VCaP (cell line): ENCODE results near the gene PRODH2.

Experiments
- H3K27ac ChIP-seq: fragments of 450-650 bp; 2 replicates; pipeline ENCODE4 v1.5.1; 2017
- TF ChIP-seq, protein P1 (sequence below): fragments of 450-650 bp; conservative IDR thresholded peaks from 2 replicates; pipeline ENCODE4 v1.5.1; 2017; ENCODE audit warnings: mild to moderate bottlenecking, moderate library complexity

PRODH2 gene

DNA sequence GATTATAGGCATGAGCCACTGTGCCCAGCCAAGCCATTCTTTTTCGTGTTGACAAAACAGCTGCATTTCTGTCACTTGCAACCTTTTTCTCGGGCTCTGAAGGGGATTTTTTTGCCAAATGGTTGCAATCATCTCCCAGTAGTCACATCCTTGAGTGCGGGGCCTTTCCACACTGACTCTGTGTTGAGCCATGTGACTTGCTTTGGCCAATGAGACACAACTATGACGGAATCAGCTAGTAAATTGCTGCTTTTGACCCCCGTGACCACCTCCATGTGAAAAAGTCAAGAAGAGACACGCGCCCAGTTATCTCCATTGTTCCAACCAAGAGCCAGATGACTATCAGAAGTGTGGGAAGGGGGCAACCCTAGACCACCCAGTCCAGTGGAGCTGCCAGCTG lies 21.3 kb upstream of the PRODH2 start:
- no peak overlapping the region for H3K27ac ChIP-seq
- TF ChIP-seq, protein P1, sequence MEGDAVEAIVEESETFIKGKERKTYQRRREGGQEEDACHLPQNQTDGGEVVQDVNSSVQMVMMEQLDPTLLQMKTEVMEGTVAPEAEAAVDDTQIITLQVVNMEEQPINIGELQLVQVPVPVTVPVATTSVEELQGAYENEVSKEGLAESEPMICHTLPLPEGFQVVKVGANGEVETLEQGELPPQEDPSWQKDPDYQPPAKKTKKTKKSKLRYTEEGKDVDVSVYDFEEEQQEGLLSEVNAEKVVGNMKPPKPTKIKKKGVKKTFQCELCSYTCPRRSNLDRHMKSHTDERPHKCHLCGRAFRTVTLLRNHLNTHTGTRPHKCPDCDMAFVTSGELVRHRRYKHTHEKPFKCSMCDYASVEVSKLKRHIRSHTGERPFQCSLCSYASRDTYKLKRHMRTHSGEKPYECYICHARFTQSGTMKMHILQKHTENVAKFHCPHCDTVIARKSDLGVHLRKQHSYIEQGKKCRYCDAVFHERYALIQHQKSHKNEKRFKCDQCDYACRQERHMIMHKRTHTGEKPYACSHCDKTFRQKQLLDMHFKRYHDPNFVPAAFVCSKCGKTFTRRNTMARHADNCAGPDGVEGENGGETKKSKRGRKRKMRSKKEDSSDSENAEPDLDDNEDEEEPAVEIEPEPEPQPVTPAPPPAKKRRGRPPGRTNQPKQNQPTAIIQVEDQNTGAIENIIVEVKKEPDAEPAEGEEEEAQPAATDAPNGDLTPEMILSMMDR, result no peak

DNA sequence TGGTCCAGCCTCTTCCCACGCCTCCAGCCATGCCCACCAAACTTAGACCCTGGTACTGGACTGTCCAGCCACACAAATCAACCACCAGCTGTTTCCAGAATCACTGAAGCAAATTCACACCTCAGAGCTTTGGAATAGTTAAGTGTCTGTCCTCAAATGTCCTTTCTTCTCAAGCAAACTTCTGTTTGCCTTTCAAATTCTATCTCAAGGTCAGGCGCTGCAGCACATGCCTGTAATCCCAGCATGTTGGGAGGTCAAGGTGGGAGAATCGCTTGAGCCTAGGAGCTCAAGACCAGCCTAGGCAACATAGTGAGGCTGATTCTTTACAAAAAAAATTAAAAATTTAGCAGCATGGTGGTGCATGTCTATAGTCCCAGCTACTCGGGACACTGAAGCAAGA lies 19.4 kb upstream of the PRODH2 start:
- no peak overlapping the region for H3K27ac ChIP-seq
- TF ChIP-seq, protein P1, result no peak

DNA sequence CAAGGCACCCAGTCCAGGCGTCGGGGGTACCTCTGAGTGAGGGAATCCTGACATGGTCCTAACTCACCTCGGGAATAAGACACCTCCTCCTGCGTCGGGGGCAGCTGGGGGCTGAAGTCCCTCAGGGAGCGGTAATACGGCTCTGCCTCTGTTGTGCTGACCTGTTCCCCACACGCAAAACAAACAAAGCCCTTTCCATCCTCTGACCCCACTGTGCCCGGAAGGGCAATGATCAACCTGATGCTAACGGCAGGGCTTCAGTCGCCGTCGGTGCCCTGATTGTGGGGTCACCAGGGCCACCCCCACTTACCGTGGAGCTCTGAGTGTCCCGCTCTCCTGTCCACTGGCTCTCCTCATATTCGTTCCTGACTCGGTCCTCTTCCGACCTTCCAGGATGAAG lies 18.3 kb upstream of the PRODH2 start:
- H3K27ac ChIP-seq, result no peak overlapping the region
- TF ChIP-seq, protein P1, result no peak

DNA sequence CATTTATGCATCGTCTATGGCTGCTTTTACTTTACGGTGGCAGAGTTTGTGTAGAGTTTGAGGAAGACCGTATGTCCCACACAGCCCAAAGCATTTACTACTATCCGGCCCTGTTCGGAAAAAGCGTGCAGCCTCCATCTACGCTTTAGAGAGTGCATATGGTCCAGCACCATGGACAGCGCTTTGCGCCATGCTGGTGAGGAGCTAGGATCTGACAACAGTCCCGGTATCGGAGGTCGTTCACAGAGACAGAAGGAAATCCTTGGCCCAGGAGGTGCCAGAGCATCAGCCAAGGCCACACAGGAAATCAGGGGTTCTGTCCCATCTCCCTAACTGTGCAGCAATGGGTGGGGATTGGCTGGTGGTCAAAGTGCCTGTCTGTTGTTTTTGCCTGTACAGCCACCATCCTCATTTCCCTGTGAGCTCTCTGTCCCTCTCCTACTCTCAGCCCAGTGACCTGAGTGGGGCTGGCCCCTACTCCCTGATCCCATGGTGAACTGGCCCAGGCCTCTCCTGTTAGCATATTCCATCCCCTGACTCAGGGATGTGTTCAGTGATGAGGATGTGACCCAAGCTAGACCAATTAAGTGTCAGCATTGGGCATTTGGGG lies 16.2 kb upstream of the PRODH2 start:
- TF ChIP-seq, protein P1, result no peak
- no peak overlapping the region for H3K27ac ChIP-seq

DNA sequence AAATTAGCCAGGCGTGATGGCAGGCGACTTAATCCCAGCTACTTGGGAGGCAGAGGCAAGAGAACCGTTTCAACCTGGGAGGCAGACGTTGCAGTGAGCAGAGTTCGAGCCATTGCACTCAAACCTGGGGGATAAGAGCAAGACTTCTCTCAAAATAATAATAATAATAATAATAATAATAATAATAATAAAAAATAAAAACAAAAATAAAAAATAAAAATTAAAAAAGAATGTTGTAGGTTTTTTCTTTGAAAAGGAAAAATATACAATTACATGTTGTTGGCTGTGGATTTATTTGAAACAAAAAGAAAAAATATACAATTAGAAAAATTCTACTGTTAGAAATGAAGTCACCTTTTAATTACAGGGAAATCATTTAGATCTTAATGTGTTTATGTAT lies 11.5 kb upstream of the PRODH2 start:
- H3K27ac ChIP-seq, result no peak overlapping the region
- TF ChIP-seq, protein P1, result no peak

DNA sequence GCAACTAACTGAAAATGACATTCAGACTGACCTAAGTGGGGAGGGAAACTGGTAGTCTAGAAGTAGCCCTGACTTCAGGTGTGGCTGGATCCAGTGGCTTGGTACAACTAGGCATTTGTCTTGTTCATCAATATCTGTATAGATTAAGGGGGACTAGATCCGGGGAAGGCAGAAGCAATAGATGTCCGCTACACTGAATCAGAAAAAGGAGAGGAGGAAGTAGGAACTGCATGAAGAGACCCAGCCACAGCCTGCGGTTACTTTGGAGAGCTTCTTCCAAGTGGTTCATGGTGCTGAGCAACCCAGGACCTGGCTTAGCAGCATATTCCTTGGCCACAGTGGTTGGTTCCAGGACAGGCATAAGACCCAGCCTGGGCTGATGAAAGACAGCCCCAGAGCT lies 9.9 kb upstream of the PRODH2 start:
- H3K27ac ChIP-seq, result no peak overlapping the region
- TF ChIP-seq, protein P1, result no peak

DNA sequence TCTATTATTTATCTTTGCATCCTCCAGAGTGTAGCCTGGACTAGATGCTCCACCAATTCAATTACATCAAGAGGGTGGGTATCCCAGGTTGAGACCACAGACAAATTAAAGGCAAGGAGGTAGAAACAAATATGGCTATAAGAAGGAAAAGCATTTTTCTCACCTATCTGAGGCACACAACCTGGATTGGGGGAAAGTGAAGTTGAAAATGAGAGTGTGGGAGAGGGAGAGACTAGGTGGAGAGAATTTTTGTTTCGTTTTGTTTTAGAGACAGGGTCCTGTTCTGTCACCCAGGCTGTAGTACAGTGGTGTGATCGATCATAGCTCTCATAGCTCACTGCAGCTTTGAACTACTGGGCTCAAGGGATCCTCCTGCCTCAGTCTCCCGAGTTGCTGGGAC lies 5.8 kb upstream of the PRODH2 start:
- TF ChIP-seq, protein P1, result no peak
- H3K27ac ChIP-seq, result no peak overlapping the region
